Mononuclear cell (primary cell): ENCODE measurements around the gene PPP1CB. TPM values are rescaled to one million over a fixed set of nuclear protein-coding genes. Genes with fewer than 3 reads are reported as not detected.
A peak's percentile ranks its signal among the peaks of the same experiment; 100 is the strongest.

Experiments used
- H3K27me3 ChIP-seq: 2 replicates; pipeline ENCODE4 v1.6.0; 2011; ENCODE audit warnings: low read length, control low read depth; ENCODE audit not compliant: insufficient read depth
- H3K4me1 ChIP-seq: 2 replicates; pipeline ENCODE4 v1.5.1; 2011; ENCODE audit warnings: mild to moderate bottlenecking, low read length, control low read depth; ENCODE audit not compliant: insufficient read depth
- H3K4me3 ChIP-seq: 2 replicates; pipeline ENCODE4 v1.5.1; 2011; ENCODE audit warnings: mild to moderate bottlenecking, low read length, moderate library complexity
- H3K9me3 ChIP-seq: 2 replicates; pipeline ENCODE4 v1.5.1; 2011; ENCODE audit warnings: low read depth, mild to moderate bottlenecking, control low read depth, low read length
- total RNA-seq: library from RNA; depleted of rRNA; stranded (reverse); fragments of >200 nt; gene quantifications from one replicate; pipeline ENCODE4 v1.2.3, GENCODE V29; 2012

The PPP1CB gene
- total RNA-seq = 300 TPM

DNA sequence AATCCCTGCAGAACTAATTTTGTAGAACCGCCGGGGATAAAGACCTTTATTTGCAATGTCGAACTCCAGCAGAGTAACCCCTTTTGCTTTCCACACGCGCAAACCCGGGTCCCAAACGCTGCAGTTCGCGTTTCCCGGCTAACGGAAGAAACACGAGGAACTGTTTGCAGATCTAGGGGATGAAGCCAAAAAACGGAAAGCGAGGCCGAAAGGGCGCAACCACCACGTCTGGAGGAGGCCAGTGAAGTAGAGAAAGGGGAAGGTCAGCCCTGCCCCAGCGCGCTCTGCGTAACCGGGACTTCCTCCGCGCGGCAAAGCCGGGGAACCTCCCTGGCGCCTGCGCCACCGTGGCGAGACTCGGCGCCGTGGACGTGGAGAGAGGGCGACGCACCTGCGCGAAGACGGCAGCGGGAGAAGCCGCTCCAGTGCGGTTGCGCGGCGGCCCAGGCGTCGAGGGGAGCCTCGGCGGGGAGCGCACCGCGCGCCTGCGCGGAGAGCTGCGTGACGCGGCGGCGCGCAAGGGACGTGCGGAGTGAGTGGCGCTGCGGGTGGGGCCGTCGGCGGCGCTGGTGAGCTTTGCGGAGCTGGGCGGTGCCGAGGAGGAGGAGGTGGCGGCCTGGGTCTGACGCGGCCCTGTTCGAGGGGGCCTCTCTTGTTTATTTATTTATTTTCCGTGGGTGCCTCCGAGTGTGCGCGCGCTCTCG, at the start of gene PPP1CB:
PPP1CB (plus strand) TSS at position 579 of the 704 bp plus-strand sequence. CDS start 295 bp downstream, outside the sequence.
- peaks cover 40% of the 10 kb centered on the region for H3K4me1 ChIP-seq
- H3K4me3 ChIP-seq = peak within 1 kb of the TSS; percentile 96
- H3K27me3 ChIP-seq = no peaks in the 10 kb centered on the region
- no peaks in the 10 kb centered on the region for H3K9me3 ChIP-seq

DNA sequence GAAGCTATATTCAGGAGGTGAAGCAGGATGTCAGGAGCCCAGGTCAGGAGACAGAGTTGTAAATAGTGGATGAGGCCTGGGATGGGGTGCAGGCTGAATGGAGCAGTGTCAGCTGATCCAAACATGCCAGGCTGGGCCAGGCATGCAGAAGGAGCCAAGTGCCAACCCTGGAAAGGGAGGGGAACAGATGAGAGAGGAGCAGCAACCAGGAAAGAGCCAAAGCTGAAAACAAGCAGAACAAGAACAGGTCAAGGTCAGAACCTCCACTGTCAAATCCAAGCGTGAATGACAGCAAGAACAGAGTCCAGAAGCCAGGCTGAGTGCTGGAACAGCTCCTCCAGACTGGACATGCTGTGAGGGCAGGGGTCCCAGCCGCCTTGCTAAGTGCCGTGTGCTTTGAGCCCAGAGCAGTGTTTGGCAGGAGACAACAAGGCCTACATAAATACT, 49.2 kb upstream of the PPP1CB start:
- Histone ChIP-seq H3K27me3 (no peaks in the 10 kb centered on the region), H3K9me3 (no peaks in the 10 kb centered on the region), H3K4me1 (no peaks in the 10 kb centered on the region), H3K4me3 (no peak overlapping the region)

DNA sequence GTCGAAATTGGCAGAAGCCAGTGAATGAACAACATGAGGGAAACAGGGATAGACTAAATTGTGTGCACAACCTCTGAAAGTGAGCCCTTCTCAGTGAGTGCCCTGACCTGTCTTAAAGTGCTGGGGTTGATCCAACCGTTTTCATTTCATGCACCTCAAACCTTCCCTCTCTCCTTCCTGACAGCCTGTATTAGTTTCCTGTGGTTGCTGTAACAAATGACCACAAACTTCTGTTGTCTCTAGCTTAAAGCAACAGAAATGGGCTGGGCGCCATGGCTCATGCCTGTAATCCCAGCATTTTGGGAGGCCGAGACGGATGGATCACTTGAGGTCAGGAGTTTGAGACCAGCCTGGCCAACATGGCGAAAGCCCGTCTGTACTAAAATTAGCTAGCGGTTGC, 48.8 kb upstream of the PPP1CB start:
- no peaks in the 10 kb centered on the region for H3K4me1 ChIP-seq

DNA sequence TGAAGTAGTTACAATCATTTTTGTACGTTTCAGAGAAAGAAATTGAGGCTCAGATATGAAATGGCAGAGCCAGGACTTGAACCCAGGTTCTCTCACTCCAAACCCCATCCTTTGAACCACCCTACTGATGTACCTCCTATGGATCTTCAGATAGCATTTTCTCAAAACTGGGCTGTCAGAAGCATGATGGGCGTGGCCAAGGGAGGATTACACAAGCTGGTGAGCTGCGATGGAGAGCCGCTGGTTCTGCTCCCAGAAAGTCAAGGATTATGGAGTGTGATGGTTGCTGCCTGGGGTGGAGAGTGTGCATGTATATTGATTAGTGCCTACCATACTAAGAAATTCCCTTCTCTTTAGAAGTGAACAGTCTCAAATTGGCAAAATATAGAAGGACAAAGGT, 47.0 kb upstream of the PPP1CB start:
- H3K4me1 ChIP-seq = no peaks in the 10 kb centered on the region
- no peaks in the 10 kb centered on the region for H3K9me3 ChIP-seq
- H3K27me3 ChIP-seq = no peaks in the 10 kb centered on the region
- H3K4me3 ChIP-seq = no peak overlapping the region

More for the DNA sequence above, 48.8 kb upstream of the PPP1CB start:
- Histone ChIP-seq H3K27me3 (no peaks in the 10 kb centered on the region), H3K4me3 (no peak overlapping the region), H3K9me3 (no peaks in the 10 kb centered on the region)

DNA sequence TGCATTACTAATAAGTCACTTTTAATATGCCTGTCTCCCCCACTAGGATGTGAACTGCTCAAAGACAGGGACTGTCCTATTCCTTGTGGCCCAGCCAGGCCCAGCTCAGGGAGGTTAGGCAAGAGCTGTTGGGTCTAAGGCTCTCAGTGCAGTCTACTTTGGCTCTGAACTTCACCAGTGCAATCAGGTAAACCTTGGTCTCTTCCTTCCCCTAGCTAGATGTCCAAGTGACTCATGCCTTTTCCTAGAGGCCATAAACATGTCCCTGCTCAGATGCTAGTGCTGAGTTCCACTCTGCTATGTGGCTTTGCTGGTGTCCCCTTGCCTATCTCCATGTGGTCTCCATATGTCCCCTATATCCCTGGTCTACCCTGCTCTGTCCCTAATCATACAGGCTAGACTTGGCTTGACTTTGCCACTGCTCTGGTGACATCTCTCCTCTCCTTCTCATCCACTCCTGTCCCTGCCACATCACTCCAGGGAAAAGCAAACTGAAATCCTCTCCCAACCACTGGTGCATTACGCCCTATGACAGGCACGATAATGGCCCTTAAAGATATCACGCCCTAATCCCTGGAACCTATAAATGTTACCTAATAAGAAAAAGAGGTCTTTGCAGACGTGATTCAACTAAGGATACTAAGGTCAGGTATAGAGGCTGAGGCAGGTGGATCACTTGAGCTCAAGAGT, 45.7 kb upstream of the PPP1CB start:
- Histone ChIP-seq H3K27me3 (no peaks in the 10 kb centered on the region), H3K4me1 (no peaks in the 10 kb centered on the region), H3K4me3 (no peak overlapping the region), H3K9me3 (no peaks in the 10 kb centered on the region)

DNA sequence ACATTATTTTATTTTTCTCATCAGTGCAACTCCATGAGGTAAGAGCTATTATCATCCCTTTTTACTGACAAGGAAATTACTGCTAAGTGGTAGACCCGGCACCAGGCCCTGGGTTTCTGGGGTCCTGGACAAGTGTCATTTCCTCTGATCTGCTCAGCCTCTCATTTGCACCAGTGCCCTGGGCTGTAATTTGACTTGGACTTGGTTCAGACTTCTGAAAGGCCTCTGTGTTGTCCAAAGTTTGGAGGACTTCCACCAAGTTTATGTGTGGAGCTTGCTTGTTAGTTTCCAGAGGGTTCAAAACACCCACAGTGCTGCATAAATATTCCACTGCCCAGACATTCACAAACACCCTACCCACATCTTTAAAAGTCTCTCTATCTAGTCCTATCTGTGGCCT, 44.0 kb upstream of the PPP1CB start:
- Histone ChIP-seq H3K4me3 (no peak overlapping the region), H3K27me3 (no peaks in the 10 kb centered on the region), H3K4me1 (no peaks in the 10 kb centered on the region), H3K9me3 (no peaks in the 10 kb centered on the region)

DNA sequence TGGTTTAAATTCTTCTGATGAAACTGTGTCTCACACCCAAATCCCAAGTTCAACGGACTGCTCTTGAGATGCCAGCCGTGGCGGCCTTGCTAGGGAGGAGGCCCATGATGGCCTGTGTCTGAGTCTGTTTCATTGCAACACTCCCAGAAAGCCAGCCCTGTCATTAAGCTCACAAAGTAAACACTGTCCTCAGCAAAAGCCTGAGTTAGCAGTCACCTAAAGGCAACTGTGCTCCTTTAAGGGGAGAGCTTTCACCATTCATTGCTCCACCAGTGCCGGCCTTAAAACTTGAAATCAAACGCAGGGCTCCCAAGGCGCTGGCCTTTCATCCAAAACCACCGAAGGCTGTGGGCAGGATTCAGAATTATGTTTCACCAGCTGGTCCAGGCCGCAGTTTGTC, 42.5 kb upstream of the PPP1CB start:
- Histone ChIP-seq H3K4me3 (no peak overlapping the region), H3K27me3 (no peaks in the 10 kb centered on the region), H3K4me1 (peaks cover 10% of the 10 kb centered on the region), H3K9me3 (no peaks in the 10 kb centered on the region)

DNA sequence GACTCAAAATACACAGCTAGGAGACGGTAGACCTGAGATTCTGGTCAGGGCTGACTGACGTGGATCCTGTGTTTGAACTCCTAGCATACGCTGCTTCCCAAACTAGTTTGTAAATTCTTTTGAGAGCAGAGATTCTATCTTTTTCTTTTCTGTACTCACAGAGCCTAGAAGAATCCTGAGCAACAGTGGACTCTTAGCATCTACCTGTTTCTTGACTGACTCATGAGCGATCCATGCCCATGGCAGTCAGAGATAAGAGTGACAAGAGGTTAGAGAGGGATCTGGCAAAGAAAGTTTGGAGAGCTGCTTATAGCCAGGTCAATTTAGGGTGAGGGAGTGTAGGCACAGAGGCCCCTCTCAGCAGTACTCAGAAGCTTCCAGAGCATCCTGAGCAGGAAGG, 41.1 kb upstream of the PPP1CB start:
- Histone ChIP-seq H3K27me3 (no peaks in the 10 kb centered on the region), H3K4me3 (no peak overlapping the region), H3K4me1 (peaks cover 24% of the 10 kb centered on the region), H3K9me3 (no peaks in the 10 kb centered on the region)

DNA sequence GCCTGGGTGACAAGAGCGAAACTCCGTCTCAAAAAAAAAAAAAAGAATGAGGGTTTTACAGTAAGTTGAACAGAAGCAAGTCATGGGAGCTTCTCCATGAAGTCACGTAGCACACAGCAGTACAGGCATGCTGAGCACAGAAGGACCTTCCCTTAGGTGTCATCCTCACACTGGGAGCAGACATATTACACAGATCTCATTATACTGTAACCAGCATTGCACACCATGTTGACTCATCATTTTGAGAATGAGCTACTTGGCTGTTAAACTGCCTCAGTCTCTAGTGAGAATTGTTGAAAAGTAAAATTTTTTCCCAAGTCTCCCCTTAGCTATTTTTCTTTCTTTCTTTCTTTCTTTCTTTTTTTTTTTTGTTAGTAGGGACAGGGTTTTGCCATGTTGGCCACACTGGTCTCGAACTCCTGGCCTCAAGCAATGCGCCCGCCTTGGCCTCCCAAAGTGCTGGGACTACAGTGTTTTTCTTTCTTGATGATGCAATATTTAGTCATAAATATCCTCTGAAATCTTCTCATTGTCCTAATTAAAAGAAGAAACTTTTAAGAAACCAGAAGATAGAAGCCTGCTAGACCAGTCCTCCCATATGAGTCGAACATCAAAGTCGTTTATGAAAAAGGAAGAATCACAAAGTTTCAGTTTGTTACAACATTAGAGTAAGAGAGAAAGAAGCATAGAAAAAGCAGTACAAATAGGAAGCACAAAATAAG, 37.9 kb upstream of the PPP1CB start:
- Histone ChIP-seq H3K4me3 (no peak overlapping the region), H3K9me3 (no peaks in the 10 kb centered on the region), H3K4me1 (peaks cover 52% of the 10 kb centered on the region), H3K27me3 (no peaks in the 10 kb centered on the region)

DNA sequence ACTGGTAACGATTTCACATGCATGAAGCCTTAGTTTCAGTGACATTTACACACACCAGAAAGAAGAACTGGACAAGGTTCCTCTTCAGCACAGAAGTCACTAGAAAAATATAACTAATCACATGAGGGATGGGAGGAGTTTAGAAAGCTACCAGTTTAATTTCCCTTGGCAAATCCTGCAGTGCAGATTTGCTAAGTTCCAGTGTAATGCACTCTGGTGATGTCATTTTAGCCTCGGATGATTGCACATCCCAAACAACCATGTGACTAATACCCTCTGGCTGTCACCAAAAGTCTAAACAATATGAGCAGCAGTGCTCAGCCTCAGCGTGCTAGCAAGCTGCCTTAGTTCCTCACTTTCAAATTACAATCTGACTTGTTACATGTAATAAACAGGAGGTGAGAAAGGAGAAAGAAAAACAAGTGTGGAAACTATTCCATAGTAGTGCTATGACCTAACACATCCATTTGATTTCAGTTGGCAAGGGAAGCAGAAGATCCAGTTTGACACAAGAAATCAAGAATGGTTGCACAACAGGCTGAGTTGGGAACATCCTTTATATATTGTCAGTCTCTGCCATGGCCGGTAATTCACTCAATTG, 35.3 kb upstream of the PPP1CB start:
- no peaks in the 10 kb centered on the region for H3K9me3 ChIP-seq
- H3K4me3 ChIP-seq = no peak overlapping the region
- no peaks in the 10 kb centered on the region for H3K27me3 ChIP-seq
- H3K4me1 ChIP-seq = peaks cover 52% of the 10 kb centered on the region

DNA sequence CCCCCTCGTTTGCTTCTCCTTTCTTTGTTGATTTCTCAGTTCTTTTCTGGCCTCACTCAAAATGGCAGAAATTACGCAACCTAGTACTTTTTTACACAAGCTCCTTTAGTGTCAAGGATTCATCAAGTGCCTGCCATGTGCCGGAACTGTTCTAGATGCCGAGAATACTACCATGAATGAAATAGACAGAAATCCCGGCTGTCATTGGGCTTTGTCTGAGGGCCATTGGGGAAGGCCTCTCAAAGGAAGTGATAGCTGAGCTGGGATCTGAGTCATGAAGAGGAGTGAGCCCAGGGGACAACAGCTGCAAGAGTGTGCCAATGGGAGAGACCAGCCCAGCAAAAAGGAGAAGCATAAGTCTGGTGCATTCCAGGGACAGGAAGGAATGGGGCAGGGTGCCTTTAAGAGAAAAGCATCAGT, 34.3 kb upstream of the PPP1CB start:
- no peaks in the 10 kb centered on the region for H3K9me3 ChIP-seq
- H3K4me1 ChIP-seq = peaks cover 52% of the 10 kb centered on the region
- no peaks in the 10 kb centered on the region for H3K27me3 ChIP-seq
- no peak overlapping the region for H3K4me3 ChIP-seq

DNA sequence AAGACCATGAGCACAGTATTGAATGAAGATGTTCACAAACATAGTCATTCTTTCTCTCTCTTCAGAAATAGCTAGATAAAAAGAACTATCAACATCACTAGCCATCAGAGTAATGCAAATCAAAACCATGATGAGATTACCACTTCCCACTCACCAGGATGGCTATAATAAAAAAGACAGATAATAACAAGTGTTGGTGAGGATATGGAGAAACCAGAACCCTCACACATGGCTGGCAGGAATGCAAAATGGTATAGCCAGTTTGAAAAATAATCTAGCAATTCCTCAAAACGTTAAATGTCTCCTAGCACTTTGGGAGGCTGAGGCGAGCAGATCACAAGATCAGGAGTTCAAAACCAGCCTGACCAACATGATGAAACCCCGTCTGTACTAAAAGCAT, 31.3 kb upstream of the PPP1CB start:
- Histone ChIP-seq H3K27me3 (no peaks in the 10 kb centered on the region), H3K4me1 (peaks cover 30% of the 10 kb centered on the region), H3K9me3 (no peaks in the 10 kb centered on the region), H3K4me3 (no peak overlapping the region)

DNA sequence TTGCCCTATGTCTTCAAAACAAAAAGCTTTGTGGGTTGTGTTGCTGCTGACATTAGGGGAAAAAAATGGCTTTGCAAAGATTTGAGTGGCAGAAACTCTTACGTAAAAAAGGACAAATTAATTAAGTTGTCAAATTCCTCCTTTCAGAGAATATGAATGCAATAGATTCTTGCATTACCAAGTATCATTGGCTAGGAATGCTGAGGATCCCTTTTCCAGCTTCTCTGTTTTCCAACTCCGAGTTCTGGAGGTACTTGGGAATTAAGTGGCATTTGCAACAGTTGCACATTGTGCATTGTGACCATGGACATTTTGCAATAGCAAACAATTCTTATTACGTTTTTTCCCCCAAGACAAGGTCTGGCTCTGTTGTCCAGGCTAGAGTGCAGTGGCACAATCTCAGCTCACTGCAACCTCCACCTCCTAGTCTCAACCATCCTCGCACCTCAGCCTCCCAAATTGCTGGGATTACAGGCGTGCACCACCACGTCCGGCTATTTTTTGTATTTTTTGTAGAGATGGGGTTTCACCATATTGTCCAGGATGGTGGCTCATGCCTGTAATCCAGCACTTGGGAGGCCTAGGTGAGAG, 29.9 kb upstream of the PPP1CB start:
- Histone ChIP-seq H3K4me1 (peaks cover 18% of the 10 kb centered on the region), H3K9me3 (no peaks in the 10 kb centered on the region), H3K4me3 (no peak overlapping the region), H3K27me3 (no peaks in the 10 kb centered on the region)

DNA sequence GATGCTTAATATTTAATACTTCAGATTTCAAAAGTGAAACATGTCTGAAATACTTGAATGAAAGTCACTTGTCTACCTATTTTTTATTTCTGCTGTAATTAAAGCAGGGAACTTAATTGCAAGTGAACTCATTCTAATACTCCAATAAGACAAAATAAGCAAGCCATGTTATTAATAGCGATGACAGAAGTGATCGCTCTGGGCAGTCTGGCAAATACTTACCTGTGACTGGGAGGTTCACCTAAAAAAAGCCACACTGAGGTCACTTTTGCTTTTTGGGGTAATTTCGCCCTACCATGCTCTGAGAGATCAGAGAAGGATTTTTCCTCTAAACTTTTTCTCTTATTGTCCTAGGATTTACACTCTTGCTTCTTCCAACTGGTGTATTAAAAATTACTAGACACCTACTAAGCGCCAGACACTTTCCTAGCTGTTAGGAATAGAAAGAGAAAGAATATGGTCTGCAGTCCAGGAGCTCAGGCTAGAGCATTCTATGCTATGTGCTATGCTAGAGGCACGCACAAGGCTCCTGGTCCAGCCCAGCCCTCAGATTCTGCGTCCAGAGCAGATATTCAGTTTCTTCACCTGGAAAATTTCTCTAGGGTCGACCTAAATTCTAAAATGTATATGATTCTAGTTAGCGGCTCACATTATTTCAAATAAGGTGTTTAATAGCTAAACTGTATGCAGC, 26.5 kb upstream of the PPP1CB start:
- no peak overlapping the region for H3K4me3 ChIP-seq
- H3K4me1 ChIP-seq = no peaks in the 10 kb centered on the region
- no peaks in the 10 kb centered on the region for H3K9me3 ChIP-seq
- no peaks in the 10 kb centered on the region for H3K27me3 ChIP-seq
